Measurements from ENCODE around the gene PLIN5. TPM values are rescaled to one million over a fixed set of nuclear protein-coding genes. Genes with fewer than 3 reads are reported as not detected.

PLIN5 gene
- total RNA-seq, 1 donor: not detected

- TF ChIP-seq, protein P1, sequence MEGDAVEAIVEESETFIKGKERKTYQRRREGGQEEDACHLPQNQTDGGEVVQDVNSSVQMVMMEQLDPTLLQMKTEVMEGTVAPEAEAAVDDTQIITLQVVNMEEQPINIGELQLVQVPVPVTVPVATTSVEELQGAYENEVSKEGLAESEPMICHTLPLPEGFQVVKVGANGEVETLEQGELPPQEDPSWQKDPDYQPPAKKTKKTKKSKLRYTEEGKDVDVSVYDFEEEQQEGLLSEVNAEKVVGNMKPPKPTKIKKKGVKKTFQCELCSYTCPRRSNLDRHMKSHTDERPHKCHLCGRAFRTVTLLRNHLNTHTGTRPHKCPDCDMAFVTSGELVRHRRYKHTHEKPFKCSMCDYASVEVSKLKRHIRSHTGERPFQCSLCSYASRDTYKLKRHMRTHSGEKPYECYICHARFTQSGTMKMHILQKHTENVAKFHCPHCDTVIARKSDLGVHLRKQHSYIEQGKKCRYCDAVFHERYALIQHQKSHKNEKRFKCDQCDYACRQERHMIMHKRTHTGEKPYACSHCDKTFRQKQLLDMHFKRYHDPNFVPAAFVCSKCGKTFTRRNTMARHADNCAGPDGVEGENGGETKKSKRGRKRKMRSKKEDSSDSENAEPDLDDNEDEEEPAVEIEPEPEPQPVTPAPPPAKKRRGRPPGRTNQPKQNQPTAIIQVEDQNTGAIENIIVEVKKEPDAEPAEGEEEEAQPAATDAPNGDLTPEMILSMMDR (IDR thresholded peaks at IDR 0.05; ENCODE audit: insufficient read depth, low read length): no peak
- peak; percentile 98 for DNase-seq (ENCODE audit: low read depth)
- H3K4me3 ChIP-seq (ENCODE audit: low read depth, low read length): no peak overlapping the region
These were observed 40.4 kb upstream of the PLIN5 start for GRCh38 chr19:4575267-4576015.

- no peak for DNase-seq (ENCODE audit: low read depth)
- H3K4me3 ChIP-seq (ENCODE audit: low read depth, low read length): no peak overlapping the region
- TF ChIP-seq, protein P1 (IDR thresholded peaks at IDR 0.05; ENCODE audit: insufficient read depth, low read length): no peak
These were observed 38.7 kb upstream of the PLIN5 start for GRCh38 chr19:4573682-4574081.

DNA sequence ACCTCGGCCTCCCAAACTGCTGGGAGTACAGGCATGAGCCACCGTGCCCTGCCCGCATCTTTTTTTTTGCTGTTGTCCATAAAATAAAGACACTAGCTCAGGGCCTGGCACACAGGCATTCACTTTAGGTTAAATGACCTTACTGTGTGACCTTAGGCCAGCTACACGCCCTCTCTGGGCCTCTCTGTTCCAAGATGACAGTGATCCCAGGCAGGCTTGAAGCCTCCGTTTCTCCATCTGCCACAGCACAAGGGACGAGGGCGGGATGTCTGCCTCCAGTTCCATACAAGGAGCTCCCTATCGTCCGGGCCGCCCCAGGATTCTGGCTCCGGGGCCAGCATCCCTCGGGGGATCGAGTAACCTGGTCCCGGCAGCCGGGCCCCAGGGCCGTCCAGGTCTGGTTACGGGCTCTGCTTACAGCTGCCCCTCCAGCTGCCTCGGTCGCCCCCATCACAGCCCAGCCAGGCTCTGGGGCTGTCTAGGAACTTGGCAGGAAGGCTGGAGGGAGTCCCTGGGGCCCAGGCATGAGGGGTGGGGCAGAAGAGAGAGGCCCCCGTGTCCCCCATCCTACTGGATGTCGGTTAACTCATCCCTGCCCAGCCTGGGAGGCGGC, 36.4 kb upstream of the PLIN5 start:
- TF ChIP-seq, protein P1 (IDR thresholded peaks at IDR 0.05; ENCODE audit: insufficient read depth, low read length): no peak
- DNase-seq (ENCODE audit: low read depth): peak; percentile 12
- H3K4me3 ChIP-seq (ENCODE audit: low read depth, low read length): no peak overlapping the region

GRCh38 chr19:4570916-4571304, 35.9 kb upstream of the PLIN5 start:
- DNase-seq (ENCODE audit: low read depth): no peak
- H3K4me3 ChIP-seq (ENCODE audit: low read depth, low read length): no peak overlapping the region
- TF ChIP-seq, protein P1 (IDR thresholded peaks at IDR 0.05; ENCODE audit: insufficient read depth, low read length): no peak

- TF ChIP-seq, protein P1 (IDR thresholded peaks at IDR 0.05; ENCODE audit: insufficient read depth, low read length): no peak
- no peak for DNase-seq (ENCODE audit: low read depth)
- H3K4me3 ChIP-seq (ENCODE audit: low read depth, low read length): no peak overlapping the region
These were observed 35.4 kb upstream of the PLIN5 start for GRCh38 chr19:4570402-4570801.

DNA sequence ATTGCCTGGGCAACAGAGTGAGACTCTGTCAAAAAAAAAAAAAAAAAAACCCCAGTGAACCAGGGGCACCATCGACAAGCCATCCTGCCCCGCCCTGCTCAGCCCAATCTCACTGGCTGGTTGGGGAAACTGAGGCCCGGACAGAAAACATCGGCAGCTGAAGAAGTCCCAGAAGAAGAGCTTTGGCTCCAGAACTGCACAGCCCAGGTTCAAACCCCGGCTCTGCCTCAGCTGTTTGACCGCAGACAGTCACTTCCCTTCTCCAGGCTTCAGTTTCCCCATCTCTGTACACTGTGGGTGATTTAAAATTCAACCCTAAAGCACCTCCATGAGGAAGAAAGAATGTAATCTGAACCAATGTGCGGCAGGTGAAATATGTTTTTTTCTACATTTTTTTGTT, 33.9 kb upstream of the PLIN5 start:
- no peak overlapping the region for H3K4me3 ChIP-seq (ENCODE audit: low read depth, low read length)
- TF ChIP-seq, protein P1 (IDR thresholded peaks at IDR 0.05; ENCODE audit: insufficient read depth, low read length): no peak
- DNase-seq (ENCODE audit: low read depth): no peak
